A549 (cell line): Measurements from ENCODE around the gene LCN12.

Experiments used
- CBX8 ChIP-seq: fragments of 200-600 bp; sonication (generic); IDR thresholded peaks from 2 replicates; pipeline ENCODE4 v1.6.1; 2016
- CTCF ChIP-seq: fragments of >200 bp; sonication (Bioruptor Twin); formaldehyde crosslinking; IDR thresholded peaks from 3 replicates; pipeline ENCODE4 v1.5.1; 2016
- MYC ChIP-seq: IDR thresholded peaks from 2 replicates; pipeline ENCODE4 v1.6.1; 2012; ENCODE audit warnings: mild to moderate bottlenecking, inconsistent platforms, low read length, improper control_type of control experiment, borderline replicate concordance
- POLR2A ChIP-seq: IDR thresholded peaks from 2 replicates; pipeline ENCODE4 v1.6.1; 2012; ENCODE audit warnings: mild to moderate bottlenecking, low read length
- SMC3 ChIP-seq: fragments of >200 bp; sonication (Bioruptor Twin); formaldehyde crosslinking; IDR thresholded peaks from 3 replicates; pipeline ENCODE4 v1.6.1; 2018; ENCODE audit warnings: inconsistent platforms

GRCh38 chr9:136934277-136934676 lies 17.8 kb upstream of the LCN12 start:
- TF ChIP-seq CBX8 (no peak), CTCF (no peak), SMC3 (no peak), POLR2A (no peak), MYC (no peak)
